GM12878 (cell line): ENCODE data around the gene SLC11A2. TPM values are rescaled to one million over a fixed set of nuclear protein-coding genes. Genes with fewer than 3 reads are reported as not detected.

Experiments used
- ATF7 ChIP-seq: fragments of 450-650 bp; IDR thresholded peaks from 2 replicates; pipeline ENCODE4 v1.6.1; 2016; ENCODE audit warnings: low read depth, mild to moderate bottlenecking
- CHD4 ChIP-seq: fragments of 200-600 bp; sonication (generic); IDR thresholded peaks from 2 replicates; pipeline ENCODE4 v1.6.1; 2016; ENCODE audit warnings: mild to moderate bottlenecking
- HDGF ChIP-seq: fragments of 450-650 bp; IDR thresholded peaks from 2 replicates; pipeline ENCODE4 v1.6.1; 2016; ENCODE audit warnings: antibody characterized with exemption
- JUND ChIP-seq: IDR thresholded peaks from 2 replicates; pipeline ENCODE4 v1.6.1; 2012; ENCODE audit warnings: low read depth, mild to moderate bottlenecking, low read length, improper control_type of control experiment, moderate library complexity
- MEF2A ChIP-seq: IDR thresholded peaks from 2 replicates; pipeline ENCODE4 v1.6.1; 2011; ENCODE audit warnings: low read depth, mild to moderate bottlenecking, low read length, moderate library complexity; ENCODE audit not compliant: insufficient read depth
- MLLT1 ChIP-seq: fragments of 450-650 bp; IDR thresholded peaks from 2 replicates; pipeline ENCODE4 v1.6.1; 2016; ENCODE audit warnings: mild to moderate bottlenecking
- NFIC ChIP-seq: IDR thresholded peaks from 2 replicates; pipeline ENCODE4 v1.6.1; 2012; ENCODE audit warnings: low read depth, mild to moderate bottlenecking, inconsistent platforms, low read length, moderate library complexity
- NFXL1 ChIP-seq: fragments of 450-650 bp; IDR thresholded peaks from 2 replicates; pipeline ENCODE4 v1.6.1; 2017; ENCODE audit warnings: antibody characterized with exemption, mild to moderate bottlenecking, borderline replicate concordance
- TBL1XR1 ChIP-seq: IDR thresholded peaks from 2 replicates; pipeline ENCODE4 v1.6.1; 2012; ENCODE audit warnings: low read depth, low read length, improper control_type of control experiment
- polyA plus RNA-seq, 11 experiments: library from polyadenylated mRNA; depleted of rRNA in 4 of 11; unstranded in 6 of 11; stranded (reverse) in 5 of 11; fragments of >200 nt; fragmentation: Nextera tagmentation in 4 of 11; fragmentation: Illumina TruSeq in 1 of 11; extraction: Ambion mirVana in 4 of 11; extraction: Trizol in 1 of 11; gene quantifications; 1 replicate in 1 of 11; 2 replicates in 10 of 11; pipeline versions ENCODE4 v1.2.1 to v1.2.3, GENCODE V29; 2011 to 2016; ENCODE audit warnings: inconsistent platforms in 2 of 11, missing spikeins in 2 of 11, low read depth in 1 of 11
- total RNA-seq, 4 experiments: library from RNA; depleted of rRNA in 3 of 4; stranded (reverse); fragments of >200 nt in 3 of 4; fragmentation: Illumina TruSeq in 1 of 4; extraction: Trizol in 1 of 4; gene quantifications; 2 replicates each; pipeline versions ENCODE4 v1.2.1 to v1.2.3, GENCODE V29; 2013 to 2021
- TF ChIP-seq, protein P1 (sequence below): fragments of 450-650 bp; IDR thresholded peaks from 2 replicates; pipeline ENCODE4 v1.6.1; 2016; ENCODE audit warnings: mild to moderate bottlenecking
- TF ChIP-seq, protein P2 (sequence below): IDR thresholded peaks from 2 replicates; pipeline ENCODE4 v1.6.1; 2012; ENCODE audit warnings: low read depth, low read length, improper control_type of control experiment
- TF ChIP-seq, protein P3 (sequence below): fragments of 450-650 bp; IDR thresholded peaks from 2 replicates; pipeline ENCODE4 v1.6.1; 2017; ENCODE audit warnings: mild to moderate bottlenecking, low read depth, inconsistent platforms; ENCODE audit not compliant: poor library complexity, severe bottlenecking

SLC11A2 gene
- total and polyA plus RNA-seq, 10 of the 15 experiments (the other 5 are each of a cell fraction or from before 2014, with no cell fraction given): 6.2 to 29.4 (median 15.6) TPM

DNA sequence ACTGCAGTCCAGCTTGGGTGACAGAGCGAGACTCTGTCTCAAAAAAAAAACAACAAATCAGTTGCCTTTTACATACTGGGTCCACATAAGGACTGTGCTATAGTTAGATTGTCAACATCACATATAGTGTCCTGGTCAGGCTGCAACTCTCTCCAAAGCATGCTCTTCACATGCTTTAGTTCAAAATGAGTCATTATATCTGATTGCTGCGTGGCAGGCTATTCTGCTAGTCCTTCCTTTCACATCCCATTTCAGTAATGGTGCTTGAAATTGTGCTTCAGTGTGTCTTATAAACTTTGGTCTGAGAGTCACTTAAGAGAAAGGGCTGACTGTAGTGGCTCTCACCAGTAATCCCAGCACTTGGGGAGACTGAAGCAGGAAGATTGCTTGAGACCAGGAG lies 28.9 kb upstream of the SLC11A2 start (continued):
- TF ChIP-seq, protein P1, sequence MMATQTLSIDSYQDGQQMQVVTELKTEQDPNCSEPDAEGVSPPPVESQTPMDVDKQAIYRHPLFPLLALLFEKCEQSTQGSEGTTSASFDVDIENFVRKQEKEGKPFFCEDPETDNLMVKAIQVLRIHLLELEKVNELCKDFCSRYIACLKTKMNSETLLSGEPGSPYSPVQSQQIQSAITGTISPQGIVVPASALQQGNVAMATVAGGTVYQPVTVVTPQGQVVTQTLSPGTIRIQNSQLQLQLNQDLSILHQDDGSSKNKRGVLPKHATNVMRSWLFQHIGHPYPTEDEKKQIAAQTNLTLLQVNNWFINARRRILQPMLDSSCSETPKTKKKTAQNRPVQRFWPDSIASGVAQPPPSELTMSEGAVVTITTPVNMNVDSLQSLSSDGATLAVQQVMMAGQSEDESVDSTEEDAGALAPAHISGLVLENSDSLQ: no peak
- TF ChIP-seq TBL1XR1 (no peak), NFIC (no peak), JUND (no peak), CHD4 (no peak), HDGF (no peak), MEF2A (no peak), NFXL1 (no peak), MLLT1 (no peak), ATF7 (no peak)
- TF ChIP-seq, protein P2, sequence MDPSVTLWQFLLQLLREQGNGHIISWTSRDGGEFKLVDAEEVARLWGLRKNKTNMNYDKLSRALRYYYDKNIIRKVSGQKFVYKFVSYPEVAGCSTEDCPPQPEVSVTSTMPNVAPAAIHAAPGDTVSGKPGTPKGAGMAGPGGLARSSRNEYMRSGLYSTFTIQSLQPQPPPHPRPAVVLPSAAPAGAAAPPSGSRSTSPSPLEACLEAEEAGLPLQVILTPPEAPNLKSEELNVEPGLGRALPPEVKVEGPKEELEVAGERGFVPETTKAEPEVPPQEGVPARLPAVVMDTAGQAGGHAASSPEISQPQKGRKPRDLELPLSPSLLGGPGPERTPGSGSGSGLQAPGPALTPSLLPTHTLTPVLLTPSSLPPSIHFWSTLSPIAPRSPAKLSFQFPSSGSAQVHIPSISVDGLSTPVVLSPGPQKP: no peak
- TF ChIP-seq, protein P3, sequence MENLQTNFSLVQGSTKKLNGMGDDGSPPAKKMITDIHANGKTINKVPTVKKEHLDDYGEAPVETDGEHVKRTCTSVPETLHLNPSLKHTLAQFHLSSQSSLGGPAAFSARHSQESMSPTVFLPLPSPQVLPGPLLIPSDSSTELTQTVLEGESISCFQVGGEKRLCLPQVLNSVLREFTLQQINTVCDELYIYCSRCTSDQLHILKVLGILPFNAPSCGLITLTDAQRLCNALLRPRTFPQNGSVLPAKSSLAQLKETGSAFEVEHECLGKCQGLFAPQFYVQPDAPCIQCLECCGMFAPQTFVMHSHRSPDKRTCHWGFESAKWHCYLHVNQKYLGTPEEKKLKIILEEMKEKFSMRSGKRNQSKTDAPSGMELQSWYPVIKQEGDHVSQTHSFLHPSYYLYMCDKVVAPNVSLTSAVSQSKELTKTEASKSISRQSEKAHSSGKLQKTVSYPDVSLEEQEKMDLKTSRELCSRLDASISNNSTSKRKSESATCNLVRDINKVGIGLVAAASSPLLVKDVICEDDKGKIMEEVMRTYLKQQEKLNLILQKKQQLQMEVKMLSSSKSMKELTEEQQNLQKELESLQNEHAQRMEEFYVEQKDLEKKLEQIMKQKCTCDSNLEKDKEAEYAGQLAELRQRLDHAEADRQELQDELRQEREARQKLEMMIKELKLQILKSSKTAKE: no peak
